Measurements from ENCODE around the gene KLC1.

GRCh38 chr14:103656756-103657133 lies 27.7 kb downstream of the KLC1 start:
- TF ChIP-seq YY1 (IDR thresholded peaks at IDR 0.05), result no peak
- no peak for TF ChIP-seq CTCF (IDR thresholded peaks at IDR 0.05; ENCODE audit: low read depth, low read length, missing input control)
- TF ChIP-seq SP1 (IDR thresholded peaks at IDR 0.05), result no peak
- no peak for TF ChIP-seq ZBTB33 (IDR thresholded peaks at IDR 0.05)
- TF ChIP-seq TAF1 (conservative IDR thresholded peaks at IDR 0.05), result no peak
- no peak for TF ChIP-seq FOXA1 (IDR thresholded peaks at IDR 0.05)
- TF ChIP-seq MAX (IDR thresholded peaks at IDR 0.05), result no peak
- no peak for TF ChIP-seq JUND (IDR thresholded peaks at IDR 0.05)
- no peak for TF ChIP-seq REST (IDR thresholded peaks at IDR 0.05)
- TF ChIP-seq RXRA (IDR thresholded peaks at IDR 0.05), result no peak
- no peak for TF ChIP-seq GABPA (IDR thresholded peaks at IDR 0.05 in 1 of 2, conservative IDR thresholded peaks at IDR 0.05 in 1 of 2)
- TF ChIP-seq EGR1 (IDR thresholded peaks at IDR 0.05; ENCODE audit: low read depth in 2 of 2), result no peak

Measured in liver (tissue), 3 donors.